Transverse colon (tissue), 3 donors: ENCODE measurements around the gene ST6GALNAC6.

Experiments used
- EP300 ChIP-seq: sonication (generic); formaldehyde crosslinking; IDR thresholded peaks from one replicate; pipeline ENCODE4 v1.6.1; 2017; ENCODE audit warnings: antibody characterized with exemption, low read depth
- POLR2A ChIP-seq: fragments of 450-650 bp; IDR thresholded peaks from one replicate; pipeline ENCODE4 v1.6.1; 2016; ENCODE audit warnings: antibody characterized with exemption, mild to moderate bottlenecking, moderate library complexity
- TF ChIP-seq, protein P1 (sequence below), 5 experiments: fragments of 200-600 bp in 3 of 5; fragments of 450-650 bp in 2 of 5; sonication (generic) in 3 of 5; IDR thresholded peaks; 1 replicate in 2 of 5; 2 replicates in 3 of 5; pipeline ENCODE4 v1.5.1; 2016 to 2017; ENCODE audit warnings: antibody characterized with exemption in 5 of 5, inconsistent platforms in 3 of 5, mild to moderate bottlenecking in 2 of 5, moderate library complexity in 1 of 5

DNA sequence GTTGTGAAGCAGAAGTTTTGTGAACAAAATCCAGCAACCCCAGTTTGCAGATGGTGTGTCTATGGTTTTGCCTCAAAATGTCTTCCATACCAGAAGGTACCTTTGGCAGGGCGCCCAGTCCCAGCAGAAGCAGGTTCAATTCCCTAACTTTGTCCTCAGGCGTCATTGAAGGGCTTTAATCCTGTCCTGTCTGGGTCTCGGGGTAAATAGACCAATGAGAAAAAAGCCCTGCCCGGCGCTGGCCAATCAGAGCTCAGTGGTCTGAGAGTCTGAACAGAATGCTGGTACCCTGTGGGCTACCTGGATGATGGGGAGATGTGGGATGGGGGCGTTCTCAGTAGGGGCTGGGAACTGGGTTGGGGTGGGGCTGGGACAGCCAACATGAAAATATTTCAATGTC is 23.6 kb upstream of the ST6GALNAC6 start:
- TF ChIP-seq, protein P1, sequence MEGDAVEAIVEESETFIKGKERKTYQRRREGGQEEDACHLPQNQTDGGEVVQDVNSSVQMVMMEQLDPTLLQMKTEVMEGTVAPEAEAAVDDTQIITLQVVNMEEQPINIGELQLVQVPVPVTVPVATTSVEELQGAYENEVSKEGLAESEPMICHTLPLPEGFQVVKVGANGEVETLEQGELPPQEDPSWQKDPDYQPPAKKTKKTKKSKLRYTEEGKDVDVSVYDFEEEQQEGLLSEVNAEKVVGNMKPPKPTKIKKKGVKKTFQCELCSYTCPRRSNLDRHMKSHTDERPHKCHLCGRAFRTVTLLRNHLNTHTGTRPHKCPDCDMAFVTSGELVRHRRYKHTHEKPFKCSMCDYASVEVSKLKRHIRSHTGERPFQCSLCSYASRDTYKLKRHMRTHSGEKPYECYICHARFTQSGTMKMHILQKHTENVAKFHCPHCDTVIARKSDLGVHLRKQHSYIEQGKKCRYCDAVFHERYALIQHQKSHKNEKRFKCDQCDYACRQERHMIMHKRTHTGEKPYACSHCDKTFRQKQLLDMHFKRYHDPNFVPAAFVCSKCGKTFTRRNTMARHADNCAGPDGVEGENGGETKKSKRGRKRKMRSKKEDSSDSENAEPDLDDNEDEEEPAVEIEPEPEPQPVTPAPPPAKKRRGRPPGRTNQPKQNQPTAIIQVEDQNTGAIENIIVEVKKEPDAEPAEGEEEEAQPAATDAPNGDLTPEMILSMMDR (IDR thresholded peaks at IDR 0.05): no peak
- TF ChIP-seq POLR2A (no peak), EP300 (no peak)
